Stimulated activated CD4-positive, alpha-beta T cell treated with anti-CD3 and anti-CD28 coated beads, Interleukin-1b, Interleukin-23, amount 100 ng/mL, for 4 hours (primary cell): ENCODE data around the gene NRGN.

Experiments used
- DNase-seq, 2 donors: peaks; one replicate each; pipeline ENCODE4 v3.0.0-alpha.2; 2020; ENCODE audit warnings: low read depth in 2 of 2

NRGN gene

DNA sequence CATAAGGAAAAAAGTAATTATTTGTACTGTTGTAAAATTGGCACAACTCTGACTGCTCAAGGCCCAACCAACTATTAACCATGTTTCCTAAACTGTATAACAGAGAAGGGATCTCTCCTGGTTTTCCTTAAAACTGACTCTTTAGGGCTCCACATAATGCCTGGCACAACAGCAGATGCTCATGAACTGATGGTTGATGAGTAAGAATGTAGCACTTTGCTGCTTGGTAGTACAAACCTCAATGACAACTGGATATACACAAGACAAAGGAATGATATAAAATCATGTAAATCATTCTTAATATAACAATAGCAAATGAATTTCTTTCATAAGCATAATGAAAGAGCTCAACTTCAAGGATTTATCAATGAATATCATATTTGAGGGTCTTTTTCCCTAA, 48.8 kb downstream of the NRGN start:
- no peak for DNase-seq

GRCh38 chr11:124791626-124792341, 52.0 kb downstream of the NRGN start:
- no peak for DNase-seq

DNA sequence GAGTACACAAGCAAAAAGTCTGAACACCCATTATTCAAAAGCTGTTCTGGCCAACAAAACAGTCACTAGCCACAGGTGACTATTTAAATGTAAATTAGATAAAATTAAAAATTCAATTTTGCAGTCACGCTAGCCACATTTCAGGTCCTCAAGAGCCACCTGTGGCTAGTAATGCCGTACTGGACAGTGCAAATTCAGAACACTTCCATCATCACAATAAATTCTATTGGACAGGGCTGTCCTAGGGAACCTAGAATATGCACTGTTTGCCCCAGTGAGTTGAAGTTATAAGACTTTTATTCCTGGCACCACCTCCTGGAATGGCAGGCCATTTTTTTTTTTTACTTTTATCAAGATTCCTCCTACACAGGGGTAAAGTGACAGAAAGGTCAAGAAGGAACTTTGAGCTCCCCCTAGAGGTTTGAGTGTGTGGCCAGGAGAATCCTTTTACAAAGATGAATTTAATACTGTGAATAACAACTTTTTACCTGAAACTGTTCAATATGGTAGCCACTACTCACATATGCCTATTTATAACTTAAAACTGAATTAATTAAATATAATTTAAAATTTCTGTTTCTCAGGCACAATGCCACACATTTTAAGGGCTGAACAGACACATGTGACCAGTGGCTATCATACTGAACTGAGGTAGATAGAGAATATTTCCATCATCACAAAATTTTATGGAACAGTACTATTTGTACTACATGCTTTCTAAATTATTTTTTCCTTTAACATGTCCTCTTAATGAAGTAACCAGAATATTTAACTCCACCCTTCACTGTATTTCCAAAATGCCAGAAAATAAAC, 53.9 kb downstream of the NRGN start:
- DNase-seq = no peak

DNA sequence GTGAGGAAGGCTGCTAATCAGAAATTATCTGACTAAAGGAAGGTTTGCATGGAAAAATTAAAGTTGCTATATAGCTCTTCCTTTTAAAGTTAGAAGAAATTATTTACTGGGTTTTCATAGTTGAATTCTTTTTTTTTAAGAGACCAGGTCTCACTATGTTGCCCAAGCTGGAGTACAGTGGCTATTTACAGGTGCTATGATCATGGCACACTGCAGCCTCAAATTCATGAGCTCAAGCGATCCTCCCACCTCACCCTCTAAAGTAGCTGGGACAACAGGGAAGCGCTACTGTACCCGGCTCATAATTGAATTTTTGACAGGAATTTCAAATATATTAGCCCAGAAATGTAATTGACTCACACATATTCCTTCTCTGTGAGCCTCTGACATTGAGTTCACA, 56.6 kb downstream of the NRGN start:
- DNase-seq = no peak
